ENCODE results near the gene KRT86.
"Not testable (repeated sequence)": the region's sequence is repeated elsewhere in the genome, so short reads cannot be mapped to it uniquely, and the experiment has no call there.

KRT86 gene

DNA sequence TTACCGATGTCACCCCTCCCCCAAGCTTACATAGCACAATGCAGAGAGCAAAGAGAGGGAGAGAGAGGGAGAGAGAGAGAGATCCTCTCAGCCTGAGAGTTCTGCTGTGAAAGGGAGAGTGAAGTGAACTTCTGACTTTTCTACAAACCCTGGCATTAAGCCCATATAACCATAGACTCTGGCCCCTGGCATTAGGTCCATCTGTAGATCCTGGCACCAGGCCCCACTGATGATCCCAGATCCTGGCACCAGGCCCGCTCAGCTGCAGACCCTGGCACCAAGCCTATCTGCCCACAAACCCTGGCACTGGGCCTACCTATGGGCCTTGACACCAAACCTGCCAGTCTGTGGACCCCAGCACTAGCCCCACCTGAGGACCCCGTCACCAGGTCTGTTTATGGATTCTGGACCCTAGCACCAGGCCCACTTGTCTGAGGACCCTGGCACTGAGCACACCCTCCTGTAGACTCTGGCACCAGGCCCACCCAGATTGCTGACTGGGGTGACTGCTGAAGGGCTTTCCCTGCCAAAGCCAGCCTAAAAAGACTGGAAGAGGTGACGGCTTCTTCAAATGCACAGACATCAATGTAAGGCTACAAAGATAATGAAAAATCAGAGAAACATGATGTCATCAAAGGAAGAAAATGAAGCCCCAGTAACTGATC, 61.3 kb downstream of the KRT86 start:
- no peak for DNase-seq (ENCODE audit: low read depth, low spot score)

DNA sequence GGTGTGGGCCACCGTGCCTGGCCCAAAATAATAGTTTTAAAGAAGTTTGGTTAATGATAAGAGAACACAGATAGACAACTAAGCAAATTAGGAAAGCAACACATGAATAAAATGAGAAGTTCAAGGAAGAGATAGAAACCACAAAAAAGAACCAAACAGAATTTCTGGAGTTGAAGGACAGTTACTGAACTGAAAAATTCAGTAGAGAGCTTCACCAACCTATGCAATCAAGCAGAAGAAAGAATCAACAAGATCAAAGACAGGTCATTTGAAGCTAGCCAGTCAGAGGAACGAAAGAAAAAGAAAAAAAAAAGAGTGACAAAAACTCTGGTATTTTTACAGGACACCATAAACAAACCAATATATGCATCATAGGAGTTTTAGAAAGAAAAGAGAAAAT, 62.2 kb downstream of the KRT86 start:
- DNase-seq (ENCODE audit: low read depth, low spot score), result no peak

DNA sequence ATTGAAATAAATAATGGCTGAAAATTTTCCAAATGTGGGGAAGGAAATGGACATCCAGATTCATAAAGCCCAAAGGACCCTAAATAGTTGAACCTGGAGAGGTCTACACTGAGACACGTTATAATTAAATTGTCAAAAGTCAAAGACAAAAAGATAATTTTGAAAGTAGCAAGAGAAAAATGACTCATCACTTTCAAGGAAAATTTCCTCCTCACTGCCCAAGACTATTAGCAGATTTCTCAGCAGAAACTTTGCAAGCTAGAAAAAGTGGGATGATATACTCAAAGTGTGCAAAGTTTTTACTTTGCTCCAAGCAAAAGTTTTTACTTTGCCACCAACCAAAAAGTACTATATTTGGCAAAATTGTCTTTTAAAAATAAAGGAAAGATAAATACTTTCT, 62.6 kb downstream of the KRT86 start:
- DNase-seq (ENCODE audit: low read depth, low spot score), result no peak

GRCh38 chr12:52338241-52338960, 64.0 kb downstream of the KRT86 start:
- DNase-seq (ENCODE audit: low read depth, low spot score), result no peak

DNA sequence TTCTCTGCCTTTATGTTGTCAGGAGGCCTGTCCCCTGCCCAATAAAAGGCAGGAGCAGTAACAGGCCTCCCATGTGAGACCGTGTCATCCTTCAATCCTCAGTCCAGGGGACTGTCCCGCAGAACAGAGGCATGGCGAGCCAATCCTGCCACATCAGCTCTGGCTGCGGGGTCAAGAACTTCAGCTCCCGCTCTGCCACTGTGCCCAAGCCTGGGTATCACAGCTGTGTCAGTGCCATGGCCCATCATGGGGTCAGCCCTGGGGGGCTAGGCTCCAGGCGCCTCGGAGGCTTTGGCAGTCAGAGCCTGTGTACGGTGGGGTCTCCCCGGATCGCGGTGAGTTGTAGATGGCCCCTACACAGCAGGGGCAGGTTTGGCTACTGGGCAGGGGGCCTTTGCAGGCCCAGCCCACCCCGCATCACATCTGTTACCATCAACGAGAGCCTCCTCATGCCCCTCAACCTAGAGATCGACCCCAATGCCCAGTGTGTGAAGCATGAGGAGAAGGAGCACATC, 66.7 kb downstream of the KRT86 start:
- no peak for DNase-seq (ENCODE audit: low read depth, low spot score)

DNA sequence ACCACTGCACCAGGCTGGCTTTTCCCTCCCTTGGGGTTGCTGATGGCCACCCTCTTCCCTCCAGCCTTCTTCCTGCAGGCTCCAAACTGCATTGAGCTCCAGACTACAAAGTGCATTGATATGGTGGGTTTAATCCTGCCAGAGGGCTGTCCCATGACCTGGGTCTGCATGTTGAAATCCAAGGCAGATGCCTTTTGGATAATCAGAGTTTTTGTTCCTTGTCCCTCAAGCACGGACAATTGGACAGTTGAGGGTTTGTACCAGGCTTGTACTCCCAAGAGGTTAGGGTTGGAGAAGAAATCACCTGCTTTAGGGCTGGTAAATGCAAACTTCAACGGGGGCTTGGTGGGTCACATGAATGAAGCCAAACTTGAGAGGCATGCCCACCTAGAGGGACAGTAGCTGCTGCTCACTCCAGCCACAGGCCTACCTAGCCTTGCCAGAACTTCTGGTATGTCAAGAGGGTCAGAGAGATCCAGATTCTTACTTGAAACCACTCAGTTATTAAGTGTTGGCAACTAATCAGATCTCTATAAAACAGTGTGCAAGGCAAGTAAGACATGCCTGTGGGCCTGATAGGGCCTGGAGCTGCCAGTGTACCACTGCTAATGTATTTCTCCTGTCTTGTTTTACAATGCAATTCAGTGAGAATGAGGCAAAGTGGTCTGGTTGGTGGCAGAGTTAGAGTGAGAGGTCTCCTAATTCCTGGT, 68.5 kb downstream of the KRT86 start:
- no peak for DNase-seq (ENCODE audit: low read depth, low spot score)

DNA sequence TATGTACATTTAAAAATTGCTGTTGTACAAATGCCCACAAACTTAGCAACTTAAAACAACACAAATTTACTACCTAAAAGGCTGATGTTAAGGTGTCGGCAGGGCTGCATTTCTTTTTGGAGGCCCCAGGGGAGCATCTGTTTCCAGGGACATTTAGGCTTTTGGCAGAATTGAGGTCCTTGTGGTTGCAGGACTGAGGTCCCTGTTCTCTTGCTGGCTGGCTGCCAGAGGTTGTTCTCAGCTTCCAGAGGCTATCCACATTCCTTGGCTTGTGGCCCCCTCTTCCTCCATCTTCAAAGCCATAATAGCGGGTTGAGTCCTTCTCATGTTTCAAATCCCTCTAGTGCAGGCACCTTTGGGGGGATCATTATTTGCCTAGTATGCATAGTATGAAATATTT, 69.1 kb downstream of the KRT86 start:
- no peak for DNase-seq (ENCODE audit: low read depth, low spot score)

DNA sequence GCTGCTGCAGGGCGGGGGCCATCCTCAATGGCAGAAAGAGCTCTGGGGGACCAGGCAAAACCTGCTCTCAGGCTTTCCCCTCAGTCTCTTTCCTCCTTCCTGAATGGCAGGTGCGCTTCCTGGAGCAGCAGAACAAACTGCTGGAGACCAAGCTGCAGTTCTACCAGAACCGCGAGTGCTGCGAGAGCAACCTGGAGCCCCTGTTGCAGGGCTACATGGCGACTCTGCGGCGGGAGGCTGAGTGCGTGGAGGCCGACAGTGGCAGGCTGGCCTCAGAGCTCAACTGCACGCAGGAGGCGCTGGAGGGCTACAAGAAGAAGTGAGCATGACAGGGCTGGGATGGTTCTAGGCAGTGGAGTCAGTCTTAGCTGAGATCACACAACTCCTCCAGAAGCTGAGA, 69.7 kb downstream of the KRT86 start:
- DNase-seq (ENCODE audit: low read depth, low spot score), result no peak

- DNase-seq (ENCODE audit: low read depth, low spot score), result not testable (repeated sequence)
Measured at GRCh38 chr12:52345041-52345440, 70.6 kb downstream of the KRT86 start.

GRCh38 chr12:52346593-52346992, 72.1 kb downstream of the KRT86 start:
- no peak for DNase-seq (ENCODE audit: low read depth, low spot score)

GRCh38 chr12:52347016-52347415, 72.6 kb downstream of the KRT86 start:
- DNase-seq (ENCODE audit: low read depth, low spot score), result no peak

DNA sequence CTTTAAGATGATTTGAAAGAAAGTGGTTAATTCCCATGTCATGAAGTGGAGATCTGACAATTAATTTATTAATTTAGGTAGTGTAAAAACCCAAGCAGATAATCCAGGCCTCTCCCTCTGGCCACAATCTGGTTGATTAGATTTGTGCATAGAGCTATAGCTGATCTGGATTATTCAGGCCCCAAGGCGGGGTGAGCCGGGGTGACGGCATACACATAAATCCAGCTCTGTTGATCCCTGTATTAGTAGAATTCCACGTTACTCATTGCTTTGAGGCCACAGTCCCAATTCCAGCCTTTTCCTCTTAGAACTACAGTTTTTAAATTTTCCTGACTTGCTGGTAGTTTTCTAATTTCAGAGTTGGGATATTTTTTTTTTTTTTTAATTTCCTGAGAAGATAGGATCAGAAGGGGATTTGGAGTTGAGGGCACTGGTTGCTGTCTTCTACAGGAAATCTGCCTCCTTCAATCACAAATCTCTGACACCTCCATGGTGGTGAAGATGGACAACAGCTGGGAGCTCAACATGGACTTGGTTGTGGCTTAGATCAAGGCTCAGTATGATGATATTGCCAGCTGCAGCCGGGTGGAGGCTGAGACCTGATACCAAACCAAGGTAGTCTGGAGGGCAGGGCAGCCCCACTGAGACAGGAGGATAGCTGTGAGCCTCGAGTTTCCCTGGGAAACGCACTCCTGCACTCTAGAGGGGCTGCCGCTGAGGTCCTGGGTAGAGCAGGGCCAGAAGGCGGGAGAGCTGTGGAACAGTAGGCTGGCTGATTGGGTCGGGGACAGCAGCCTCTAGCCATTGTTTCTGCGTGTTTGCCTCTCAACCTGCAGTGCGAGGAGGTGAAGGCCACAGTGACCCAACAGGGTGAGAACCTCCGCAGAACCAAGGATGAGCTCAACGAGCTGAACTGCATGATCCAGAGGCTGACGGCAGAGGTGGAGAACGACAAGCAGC, 73.4 kb downstream of the KRT86 start:
- DNase-seq (ENCODE audit: low read depth, low spot score), result no peak

DNA sequence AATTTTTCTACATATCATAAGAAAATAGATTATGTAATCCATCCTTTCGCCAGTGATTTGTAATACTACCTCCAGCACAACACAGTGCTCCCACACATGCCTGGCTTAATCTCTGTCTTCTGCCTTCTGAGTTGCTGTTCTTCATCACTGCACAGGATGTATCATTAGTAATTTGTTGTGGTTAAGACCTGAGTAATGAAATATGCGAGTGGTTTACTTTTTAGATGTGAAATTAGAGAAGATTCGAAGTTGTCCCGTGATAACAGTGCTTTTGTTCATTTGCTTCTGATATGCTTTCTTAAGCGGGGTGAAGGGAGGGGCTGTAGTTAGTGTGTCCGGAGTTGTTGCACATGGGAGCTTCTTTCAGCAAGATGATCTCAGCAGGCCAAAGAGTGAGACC, 74.8 kb downstream of the KRT86 start:
- DNase-seq (ENCODE audit: low read depth, low spot score), result no peak

- no peak for DNase-seq (ENCODE audit: low read depth, low spot score)
Measured at GRCh38 chr12:52350021-52350620, 75.7 kb downstream of the KRT86 start.

GRCh38 chr12:52350786-52351185, 76.3 kb downstream of the KRT86 start:
- DNase-seq (ENCODE audit: low read depth, low spot score), result no peak

DNA sequence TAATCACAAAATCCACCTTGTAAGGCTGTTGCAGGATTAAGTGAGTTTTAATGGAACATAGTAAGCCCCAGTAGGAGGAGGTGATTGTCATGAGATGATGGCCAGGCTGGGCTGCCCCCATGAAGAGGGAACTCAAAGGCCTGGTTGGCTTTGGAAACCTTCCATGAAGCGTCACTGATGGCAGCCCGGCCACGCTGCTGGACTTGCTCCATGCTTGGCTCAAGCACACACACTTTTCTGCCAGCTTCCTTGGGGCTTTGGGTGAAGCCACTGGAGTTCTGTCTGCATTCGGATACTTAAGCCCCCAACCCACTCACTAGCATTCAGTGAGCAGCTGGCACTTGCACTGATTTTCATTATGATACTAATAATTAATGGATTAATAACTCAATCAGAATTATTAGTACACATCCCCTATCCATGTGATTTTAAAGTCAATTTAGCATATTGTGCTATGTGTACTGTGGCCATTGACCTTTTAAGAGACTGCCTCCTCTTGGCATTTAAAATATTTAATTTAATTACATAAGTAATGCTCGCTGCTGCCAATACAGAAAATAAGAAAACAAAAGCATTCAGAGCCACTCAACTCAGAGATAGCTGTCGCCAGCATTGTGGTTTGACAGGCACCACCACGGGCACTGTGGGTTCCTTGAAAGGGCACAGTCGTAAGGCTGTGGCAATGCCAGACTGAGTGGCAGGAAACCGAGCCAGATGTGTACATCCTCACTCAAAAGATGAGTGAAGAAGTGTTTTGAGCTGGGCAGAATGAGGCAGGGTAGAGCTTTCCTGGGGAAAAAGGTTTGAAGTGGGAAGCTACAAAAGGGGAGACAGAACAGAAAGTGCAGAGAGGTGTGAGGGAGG, 77.0 kb downstream of the KRT86 start:
- no peak for DNase-seq (ENCODE audit: low read depth, low spot score)

- DNase-seq (ENCODE audit: low read depth, low spot score), result no peak
Measured at GRCh38 chr12:52352951-52353350, 78.5 kb downstream of the KRT86 start.

GRCh38 chr12:52353766-52354165, 79.3 kb downstream of the KRT86 start:
- DNase-seq (ENCODE audit: low read depth, low spot score), result no peak

DNA sequence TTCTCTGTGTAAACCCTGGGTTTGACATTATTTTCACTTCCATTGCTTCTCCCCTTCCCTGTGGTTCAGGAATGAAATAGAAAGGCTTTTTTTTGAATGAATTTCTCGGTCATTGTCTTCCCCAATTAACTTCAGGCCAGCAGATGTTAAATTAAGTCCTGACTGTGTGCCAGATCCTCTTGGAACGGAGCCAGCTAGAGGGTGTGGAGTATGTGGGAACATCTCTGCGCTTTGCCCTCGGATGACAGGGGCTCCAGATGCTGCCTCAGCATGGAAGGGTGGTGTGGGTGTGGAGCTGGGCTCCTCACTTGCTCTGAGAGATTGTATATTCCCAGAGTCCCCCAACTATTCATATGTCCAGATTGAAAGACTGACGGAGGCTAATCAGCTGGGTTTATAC, 79.8 kb downstream of the KRT86 start:
- no peak for DNase-seq (ENCODE audit: low read depth, low spot score)

DNA sequence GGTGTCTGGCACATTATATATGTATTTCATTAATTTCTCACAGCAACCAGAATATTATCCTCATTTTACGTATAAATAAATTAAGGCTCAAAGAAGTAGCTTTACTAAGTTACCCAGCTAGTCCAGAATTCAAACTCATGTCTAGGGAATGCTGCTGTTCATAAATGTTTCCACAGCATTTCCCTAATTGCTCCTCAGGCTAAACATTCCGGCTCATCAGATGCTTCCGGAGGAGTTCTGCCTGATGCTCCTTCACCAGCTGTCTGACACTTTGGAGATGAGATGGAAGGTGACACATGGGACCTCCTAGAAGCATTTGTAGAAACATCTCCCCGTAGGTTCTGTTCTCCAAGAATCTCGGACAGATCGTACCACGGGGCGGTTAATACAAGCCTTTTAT, 80.7 kb downstream of the KRT86 start:
- DNase-seq (ENCODE audit: low read depth, low spot score), result no peak

All from ELF-1 (cell line).